ENCODE results near the gene BNIP3.

- no peak for TF ChIP-seq POLR2AphosphoS5 (IDR thresholded peaks at IDR 0.05; ENCODE audit: low read depth, low read length)
- TF ChIP-seq, protein P1, sequence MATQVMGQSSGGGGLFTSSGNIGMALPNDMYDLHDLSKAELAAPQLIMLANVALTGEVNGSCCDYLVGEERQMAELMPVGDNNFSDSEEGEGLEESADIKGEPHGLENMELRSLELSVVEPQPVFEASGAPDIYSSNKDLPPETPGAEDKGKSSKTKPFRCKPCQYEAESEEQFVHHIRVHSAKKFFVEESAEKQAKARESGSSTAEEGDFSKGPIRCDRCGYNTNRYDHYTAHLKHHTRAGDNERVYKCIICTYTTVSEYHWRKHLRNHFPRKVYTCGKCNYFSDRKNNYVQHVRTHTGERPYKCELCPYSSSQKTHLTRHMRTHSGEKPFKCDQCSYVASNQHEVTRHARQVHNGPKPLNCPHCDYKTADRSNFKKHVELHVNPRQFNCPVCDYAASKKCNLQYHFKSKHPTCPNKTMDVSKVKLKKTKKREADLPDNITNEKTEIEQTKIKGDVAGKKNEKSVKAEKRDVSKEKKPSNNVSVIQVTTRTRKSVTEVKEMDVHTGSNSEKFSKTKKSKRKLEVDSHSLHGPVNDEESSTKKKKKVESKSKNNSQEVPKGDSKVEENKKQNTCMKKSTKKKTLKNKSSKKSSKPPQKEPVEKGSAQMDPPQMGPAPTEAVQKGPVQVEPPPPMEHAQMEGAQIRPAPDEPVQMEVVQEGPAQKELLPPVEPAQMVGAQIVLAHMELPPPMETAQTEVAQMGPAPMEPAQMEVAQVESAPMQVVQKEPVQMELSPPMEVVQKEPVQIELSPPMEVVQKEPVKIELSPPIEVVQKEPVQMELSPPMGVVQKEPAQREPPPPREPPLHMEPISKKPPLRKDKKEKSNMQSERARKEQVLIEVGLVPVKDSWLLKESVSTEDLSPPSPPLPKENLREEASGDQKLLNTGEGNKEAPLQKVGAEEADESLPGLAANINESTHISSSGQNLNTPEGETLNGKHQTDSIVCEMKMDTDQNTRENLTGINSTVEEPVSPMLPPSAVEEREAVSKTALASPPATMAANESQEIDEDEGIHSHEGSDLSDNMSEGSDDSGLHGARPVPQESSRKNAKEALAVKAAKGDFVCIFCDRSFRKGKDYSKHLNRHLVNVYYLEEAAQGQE (IDR thresholded peaks at IDR 0.05; ENCODE audit: insufficient read depth in 1 of 2, low read depth in 2 of 2, low read length in 2 of 2): no peak
Observed at GRCh38 chr10:132023092-132023811, 41.5 kb upstream of the BNIP3 start.

Data from PFSK-1 (cell line).